Measurements from ENCODE around the gene PPP3CA.

- TF ChIP-seq, protein P1, sequence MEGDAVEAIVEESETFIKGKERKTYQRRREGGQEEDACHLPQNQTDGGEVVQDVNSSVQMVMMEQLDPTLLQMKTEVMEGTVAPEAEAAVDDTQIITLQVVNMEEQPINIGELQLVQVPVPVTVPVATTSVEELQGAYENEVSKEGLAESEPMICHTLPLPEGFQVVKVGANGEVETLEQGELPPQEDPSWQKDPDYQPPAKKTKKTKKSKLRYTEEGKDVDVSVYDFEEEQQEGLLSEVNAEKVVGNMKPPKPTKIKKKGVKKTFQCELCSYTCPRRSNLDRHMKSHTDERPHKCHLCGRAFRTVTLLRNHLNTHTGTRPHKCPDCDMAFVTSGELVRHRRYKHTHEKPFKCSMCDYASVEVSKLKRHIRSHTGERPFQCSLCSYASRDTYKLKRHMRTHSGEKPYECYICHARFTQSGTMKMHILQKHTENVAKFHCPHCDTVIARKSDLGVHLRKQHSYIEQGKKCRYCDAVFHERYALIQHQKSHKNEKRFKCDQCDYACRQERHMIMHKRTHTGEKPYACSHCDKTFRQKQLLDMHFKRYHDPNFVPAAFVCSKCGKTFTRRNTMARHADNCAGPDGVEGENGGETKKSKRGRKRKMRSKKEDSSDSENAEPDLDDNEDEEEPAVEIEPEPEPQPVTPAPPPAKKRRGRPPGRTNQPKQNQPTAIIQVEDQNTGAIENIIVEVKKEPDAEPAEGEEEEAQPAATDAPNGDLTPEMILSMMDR (IDR thresholded peaks at IDR 0.05) = no peak
- TF ChIP-seq POLR2A (IDR thresholded peaks at IDR 0.05) (no peak), POLR2AphosphoS5 (IDR thresholded peaks at IDR 0.05) (no peak)
These were observed 264.2 kb downstream of the PPP3CA start for GRCh38 chr4:101083131-101083530.
